KMS-11 (cell line): ENCODE measurements around the gene THBS3.
"Not testable (repeated sequence)": the region's sequence is repeated elsewhere in the genome, so short reads cannot be mapped to it uniquely, and the experiment has no call there.

Experiments
- H2AFZ ChIP-seq: fragments of 200-600 bp; sonication (generic); 2 replicates; pipeline ENCODE4 v1.6.1; 2016; ENCODE audit warnings: antibody characterized with exemption, mixed run types, low read depth
- H3K27ac ChIP-seq: fragments of 200-600 bp; sonication (generic); 2 replicates; pipeline ENCODE4 v1.6.1; 2016; ENCODE audit warnings: mild to moderate bottlenecking, mixed run types
- H3K27me3 ChIP-seq: fragments of 200-600 bp; sonication (generic); 2 replicates; pipeline ENCODE4 v1.6.1; 2017; ENCODE audit warnings: mild to moderate bottlenecking, low read depth, mixed run types, moderate library complexity; ENCODE audit not compliant: insufficient read depth
- H3K36me3 ChIP-seq: fragments of 200-600 bp; sonication (generic); 2 replicates; pipeline ENCODE4 v1.6.1; 2017; ENCODE audit warnings: mild to moderate bottlenecking, mixed run types; ENCODE audit not compliant: insufficient read depth
- H3K4me1 ChIP-seq: fragments of 200-600 bp; sonication (generic); 2 replicates; pipeline ENCODE4 v1.6.1; 2016; ENCODE audit warnings: mild to moderate bottlenecking, low read depth, mixed run types; ENCODE audit not compliant: poor library complexity, severe bottlenecking
- H3K4me2 ChIP-seq: fragments of 200-600 bp; sonication (generic); 2 replicates; pipeline ENCODE4 v1.7.0; 2016; ENCODE audit warnings: mild to moderate bottlenecking, mixed run types
- H3K4me3 ChIP-seq: fragments of 200-600 bp; sonication (generic); IDR thresholded peaks from 2 replicates; pipeline ENCODE4 v1.6.1; 2017; ENCODE audit warnings: low read depth, low read length, mixed read lengths; ENCODE audit not compliant: insufficient read depth
- H3K79me2 ChIP-seq: fragments of 200-600 bp; sonication (generic); 2 replicates; pipeline ENCODE4 v1.6.1; 2016; ENCODE audit warnings: low read depth, mixed run types; ENCODE audit not compliant: insufficient read depth
- H3K9ac ChIP-seq: fragments of 200-600 bp; sonication (generic); 2 replicates; pipeline ENCODE4 v1.6.1; 2016; ENCODE audit warnings: mild to moderate bottlenecking, mixed run types
- H4K20me1 ChIP-seq: fragments of 200-600 bp; sonication (generic); 2 replicates; pipeline ENCODE4 v1.6.1; 2016; ENCODE audit warnings: mild to moderate bottlenecking, mixed run types; ENCODE audit not compliant: insufficient read depth
- TF ChIP-seq, protein P1 (sequence below): fragments of 200-600 bp; sonication (generic); conservative IDR thresholded peaks from 2 replicates; pipeline ENCODE4 v1.6.1; 2017; ENCODE audit warnings: low read depth, mild to moderate bottlenecking, antibody characterized with exemption, low read length, moderate library complexity, mixed read lengths

THBS3 gene

GRCh38 chr1:155193275-155193990, 14.3 kb downstream of the THBS3 start:
- Histone ChIP-seq H4K20me1 (no peaks in the 10 kb centered on the region), H3K4me2 (peak overlapping the region; percentile 95), H3K9ac (peak overlapping the region; percentile 89), H2AFZ (peak overlapping the region; percentile 93), H3K27me3 (0 out of 2 replicates have a peak, but pooled peaks cover 4% of the 10 kb centered on the region), H3K4me1 (peaks cover 26% of the 10 kb centered on the region), H3K4me3 (peak overlapping the region; percentile 98), H3K79me2 (no peaks in the 10 kb centered on the region), H3K27ac (peak overlapping the region; percentile 82), H3K36me3 (no peaks in the 10 kb centered on the region)
- TF ChIP-seq, protein P1, sequence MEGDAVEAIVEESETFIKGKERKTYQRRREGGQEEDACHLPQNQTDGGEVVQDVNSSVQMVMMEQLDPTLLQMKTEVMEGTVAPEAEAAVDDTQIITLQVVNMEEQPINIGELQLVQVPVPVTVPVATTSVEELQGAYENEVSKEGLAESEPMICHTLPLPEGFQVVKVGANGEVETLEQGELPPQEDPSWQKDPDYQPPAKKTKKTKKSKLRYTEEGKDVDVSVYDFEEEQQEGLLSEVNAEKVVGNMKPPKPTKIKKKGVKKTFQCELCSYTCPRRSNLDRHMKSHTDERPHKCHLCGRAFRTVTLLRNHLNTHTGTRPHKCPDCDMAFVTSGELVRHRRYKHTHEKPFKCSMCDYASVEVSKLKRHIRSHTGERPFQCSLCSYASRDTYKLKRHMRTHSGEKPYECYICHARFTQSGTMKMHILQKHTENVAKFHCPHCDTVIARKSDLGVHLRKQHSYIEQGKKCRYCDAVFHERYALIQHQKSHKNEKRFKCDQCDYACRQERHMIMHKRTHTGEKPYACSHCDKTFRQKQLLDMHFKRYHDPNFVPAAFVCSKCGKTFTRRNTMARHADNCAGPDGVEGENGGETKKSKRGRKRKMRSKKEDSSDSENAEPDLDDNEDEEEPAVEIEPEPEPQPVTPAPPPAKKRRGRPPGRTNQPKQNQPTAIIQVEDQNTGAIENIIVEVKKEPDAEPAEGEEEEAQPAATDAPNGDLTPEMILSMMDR: peak; percentile 100

DNA sequence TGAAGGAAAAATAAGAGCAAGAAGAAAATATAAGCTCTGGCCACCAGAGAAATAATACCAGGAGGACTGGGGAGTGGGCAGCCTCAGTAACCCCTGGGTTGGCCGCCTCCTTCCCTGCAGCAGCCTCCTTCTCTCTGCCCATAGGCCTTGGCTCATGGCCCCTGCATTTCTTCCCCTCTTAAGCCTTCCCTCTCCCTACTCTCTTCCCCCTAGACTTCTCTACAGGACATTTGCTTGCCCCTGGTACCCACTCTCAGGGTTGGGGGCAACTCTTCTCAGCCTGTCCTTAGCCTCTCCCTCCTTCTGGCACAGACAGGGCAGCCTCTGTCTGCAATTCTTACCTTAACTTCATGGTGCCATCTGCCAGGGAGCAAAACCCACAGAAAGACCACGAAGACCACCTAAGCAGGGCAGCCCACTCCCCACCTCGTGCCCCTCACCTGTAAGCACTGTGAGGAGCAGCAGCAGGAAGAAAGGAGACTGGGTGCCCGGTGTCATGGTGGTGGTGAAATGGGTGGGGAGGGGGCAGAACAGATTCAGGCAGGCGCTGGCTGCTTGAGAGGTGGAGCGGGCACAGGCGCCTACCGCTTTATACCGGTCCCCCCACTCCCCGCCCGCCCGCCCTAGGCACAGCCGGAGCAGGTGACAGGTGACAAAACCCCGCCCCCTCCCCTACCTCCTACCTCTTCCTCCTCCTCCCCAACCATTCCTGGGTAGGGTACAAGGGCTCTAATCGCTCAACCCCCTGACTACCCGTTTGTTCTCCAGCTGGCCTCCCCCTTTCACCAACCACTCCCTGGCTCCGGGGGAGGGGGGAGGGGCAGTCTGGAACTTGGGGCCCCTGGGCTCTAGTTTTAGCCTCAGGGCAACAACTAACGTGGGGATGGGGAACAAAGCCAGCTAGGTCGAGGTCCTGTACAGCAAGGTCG, 15.1 kb downstream of the THBS3 start:
- no peaks in the 10 kb centered on the region for H3K79me2 ChIP-seq
- H4K20me1 ChIP-seq: no peaks in the 10 kb centered on the region
- H3K4me1 ChIP-seq: peaks cover 26% of the 10 kb centered on the region
- peak overlapping the region; percentile 89 for H3K9ac ChIP-seq
- 0 out of 2 replicates have a peak, but pooled peaks cover 4% of the 10 kb centered on the region for H3K27me3 ChIP-seq
- H3K27ac ChIP-seq: peak overlapping the region; percentile 82
- H3K4me2 ChIP-seq: peak overlapping the region; percentile 95
- H3K4me3 ChIP-seq: peak overlapping the region; percentile 98
- H2AFZ ChIP-seq: peak overlapping the region; percentile 93
- TF ChIP-seq, protein P1: no peak
- H3K36me3 ChIP-seq: no peaks in the 10 kb centered on the region

DNA sequence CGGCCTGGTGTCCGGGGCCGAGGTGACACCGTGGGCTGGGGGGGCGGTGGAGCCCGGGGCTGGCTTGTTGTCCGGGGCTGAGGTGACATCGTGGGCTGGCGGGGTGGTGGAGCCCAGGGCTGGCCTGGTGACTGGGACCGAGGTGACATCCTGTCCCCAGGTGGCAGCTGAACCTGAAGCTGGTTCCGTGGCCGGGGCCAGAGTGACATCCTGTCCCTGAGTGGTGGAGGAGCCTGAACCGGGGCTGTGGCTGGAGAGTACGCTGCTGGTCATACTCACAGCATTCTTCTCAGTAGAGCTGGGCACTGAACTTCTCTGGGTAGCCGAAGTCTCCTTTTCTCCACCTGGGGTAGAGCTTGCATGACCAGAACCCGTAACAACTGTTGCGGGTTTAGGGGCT, 15.8 kb downstream of the THBS3 start:
- no peak overlapping the region for H3K9ac ChIP-seq
- H3K36me3 ChIP-seq: no peaks in the 10 kb centered on the region
- H3K4me1 ChIP-seq: peaks cover 26% of the 10 kb centered on the region
- H3K4me2 ChIP-seq: no peak overlapping the region
- 0 out of 2 replicates have a peak, but pooled peaks cover 4% of the 10 kb centered on the region for H3K27me3 ChIP-seq
- H3K4me3 ChIP-seq: no peak overlapping the region
- H3K79me2 ChIP-seq: no peaks in the 10 kb centered on the region
- H2AFZ ChIP-seq: no peak overlapping the region
- no peaks in the 10 kb centered on the region for H4K20me1 ChIP-seq
- TF ChIP-seq, protein P1: no peak
- no peak overlapping the region for H3K27ac ChIP-seq

DNA sequence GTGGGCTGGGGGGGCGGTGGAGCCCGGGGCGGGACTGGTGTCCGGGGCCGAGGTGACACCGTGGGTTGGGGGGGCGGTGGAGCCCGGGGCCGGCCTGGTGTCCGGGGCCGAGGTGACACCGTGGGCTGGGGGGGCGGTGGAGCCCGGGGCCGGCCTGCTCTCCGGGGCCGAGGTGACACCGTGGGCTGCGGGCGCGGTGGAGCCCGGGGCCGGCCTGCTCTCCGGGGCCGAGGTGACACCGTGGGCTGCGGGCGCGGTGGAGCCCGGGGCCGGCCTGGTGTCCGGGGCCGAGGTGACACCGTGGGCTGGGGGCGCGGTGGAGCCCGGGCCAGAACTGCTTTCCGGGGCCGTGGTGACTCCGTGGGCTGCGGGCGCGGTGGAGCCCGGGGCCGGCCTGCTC, 17.8 kb downstream of the THBS3 start:
- H3K4me1 ChIP-seq: peaks cover 21% of the 10 kb centered on the region
- H3K4me3 ChIP-seq, H3K36me3 ChIP-seq, H4K20me1 ChIP-seq, H2AFZ ChIP-seq, H3K79me2 ChIP-seq, H3K4me2 ChIP-seq, H3K27me3 ChIP-seq, H3K27ac ChIP-seq, H3K9ac ChIP-seq: not testable (repeated sequence)
